ENCODE data around the gene PTPRK. TPM values are rescaled to one million over a fixed set of nuclear protein-coding genes. Genes with fewer than 3 reads are reported as not detected.

Gene PTPRK
- total and polyA plus RNA-seq, 2 of the 13 experiments (the other 11 are each of a cell fraction or from before 2014, with no cell fraction given), result 43.6 to 98.3 TPM

DNA sequence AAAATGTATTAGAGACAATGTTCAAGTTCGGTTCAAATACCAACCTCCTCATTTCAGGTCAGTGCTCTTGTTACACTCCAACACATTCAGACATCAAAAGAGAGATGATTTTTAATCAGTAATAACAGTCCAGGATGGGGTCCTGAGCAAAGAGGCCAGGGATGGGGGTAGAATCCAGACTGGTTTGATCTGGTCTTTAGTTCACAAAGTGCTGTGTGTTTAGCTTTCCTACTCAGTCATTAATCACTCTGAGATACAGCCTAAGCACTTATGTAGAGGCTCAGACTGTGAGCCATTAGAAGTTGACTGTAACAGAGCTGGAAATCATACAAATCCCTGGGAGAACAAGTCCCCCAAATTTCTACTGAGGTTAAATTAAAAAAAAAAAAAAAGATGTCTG lies 241.6 kb downstream of the PTPRK start:
- peaks cover 7% of the 10 kb centered on the region; the same call in 1 of the 2 replicates for H4K20me1 ChIP-seq (ENCODE audit: insufficient read depth, low read length)
- no peak overlapping the region for H3K9ac ChIP-seq (ENCODE audit: insufficient read depth, low read depth, low read length)
- intact Hi-C loops (cut with micrococcal nuclease; ENCODE audit: unreplicated experiment), result no loop called here
- CTCF ChIA-PET (ENCODE audit: low intra/inter-chr PET ratio, low total read pairs), result no interaction called here
- in situ Hi-C loops (cut with HindIII; ENCODE audit: extremely low pct_ligation_motif_present, low pct_unique_long_range_greater_than_20kb), result no loop called here
- ATAC-seq (no peak), FAIRE-seq (no peak), DNase-seq (ENCODE audit: low spot score) (no peak)
- no peak overlapping the region for H3K27ac ChIP-seq (ENCODE audit: extremely low read length, insufficient read depth, low read length)
- no TSS peak for BruUV-seq (replicated peaks)
- TF ChIP-seq IKZF1 (IDR thresholded peaks at IDR 0.05), result no peak
- no peak for TF ChIP-seq ZNF761 (CRISPR knock-in tag; conservative IDR thresholded peaks at IDR 0.05)
- no peak for TF ChIP-seq FIP1L1 (IDR thresholded peaks at IDR 0.05; ENCODE audit: borderline replicate concordance, insufficient read depth, low read depth, low read length)
- TF ChIP-seq ZNF777 (CRISPR knock-in tag; IDR thresholded peaks at IDR 0.05), result no peak
- no peak for TF ChIP-seq ARNT2 (CRISPR knock-in tag; IDR thresholded peaks at IDR 0.05; ENCODE audit: low read depth)
- TF ChIP-seq, protein P1, sequence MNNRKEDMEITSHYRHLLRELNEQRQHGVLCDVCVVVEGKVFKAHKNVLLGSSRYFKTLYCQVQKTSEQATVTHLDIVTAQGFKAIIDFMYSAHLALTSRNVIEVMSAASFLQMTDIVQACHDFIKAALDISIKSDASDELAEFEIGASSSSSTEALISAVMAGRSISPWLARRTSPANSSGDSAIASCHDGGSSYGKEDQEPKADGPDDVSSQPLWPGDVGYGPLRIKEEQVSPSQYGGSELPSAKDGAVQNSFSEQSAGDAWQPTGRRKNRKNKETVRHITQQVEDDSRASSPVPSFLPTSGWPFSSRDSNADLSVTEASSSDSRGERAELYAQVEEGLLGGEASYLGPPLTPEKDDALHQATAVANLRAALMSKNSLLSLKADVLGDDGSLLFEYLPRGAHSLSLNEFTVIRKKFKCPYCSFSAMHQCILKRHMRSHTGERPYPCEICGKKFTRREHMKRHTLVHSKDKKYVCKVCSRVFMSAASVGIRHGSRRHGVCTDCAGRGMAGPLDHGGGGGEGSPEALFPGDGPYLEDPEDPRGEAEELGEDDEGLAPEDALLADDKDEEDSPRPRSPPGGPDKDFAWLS (CRISPR knock-in tag; IDR thresholded peaks at IDR 0.05; ENCODE audit: borderline replicate concordance), result no peak
- TF ChIP-seq SAP130 (CRISPR knock-in tag; IDR thresholded peaks at IDR 0.05; ENCODE audit: low read depth), result no peak
- TF ChIP-seq ZNF180 (CRISPR knock-in tag; IDR thresholded peaks at IDR 0.05; ENCODE audit: borderline replicate concordance, low read depth), result no peak
- TF ChIP-seq, protein P2, sequence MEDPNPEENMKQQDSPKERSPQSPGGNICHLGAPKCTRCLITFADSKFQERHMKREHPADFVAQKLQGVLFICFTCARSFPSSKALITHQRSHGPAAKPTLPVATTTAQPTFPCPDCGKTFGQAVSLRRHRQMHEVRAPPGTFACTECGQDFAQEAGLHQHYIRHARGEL (CRISPR knock-in tag; IDR thresholded peaks at IDR 0.05), result no peak
- no peak for TF ChIP-seq RORA (CRISPR knock-in tag; IDR thresholded peaks at IDR 0.05)
- TF ChIP-seq, protein P3, sequence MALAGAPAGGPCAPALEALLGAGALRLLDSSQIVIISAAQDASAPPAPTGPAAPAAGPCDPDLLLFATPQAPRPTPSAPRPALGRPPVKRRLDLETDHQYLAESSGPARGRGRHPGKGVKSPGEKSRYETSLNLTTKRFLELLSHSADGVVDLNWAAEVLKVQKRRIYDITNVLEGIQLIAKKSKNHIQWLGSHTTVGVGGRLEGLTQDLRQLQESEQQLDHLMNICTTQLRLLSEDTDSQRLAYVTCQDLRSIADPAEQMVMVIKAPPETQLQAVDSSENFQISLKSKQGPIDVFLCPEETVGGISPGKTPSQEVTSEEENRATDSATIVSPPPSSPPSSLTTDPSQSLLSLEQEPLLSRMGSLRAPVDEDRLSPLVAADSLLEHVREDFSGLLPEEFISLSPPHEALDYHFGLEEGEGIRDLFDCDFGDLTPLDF (CRISPR knock-in tag; IDR thresholded peaks at IDR 0.05), result no peak
- TF ChIP-seq MEIS1 (CRISPR knock-in tag; IDR thresholded peaks at IDR 0.05; ENCODE audit: borderline replicate concordance), result no peak
- no peak for TF ChIP-seq HMG20B (CRISPR knock-in tag; conservative IDR thresholded peaks at IDR 0.05)
- TF ChIP-seq SP140L (CRISPR knock-in tag; IDR thresholded peaks at IDR 0.05; ENCODE audit: borderline replicate concordance), result no peak
- TF ChIP-seq NONO (IDR thresholded peaks at IDR 0.05), result no peak
- TF ChIP-seq NONO (CRISPR knock-in tag; conservative IDR thresholded peaks at IDR 0.05), result no peak
- TF ChIP-seq SMARCE1 (IDR thresholded peaks at IDR 0.05; ENCODE audit: borderline replicate concordance), result no peak
- TF ChIP-seq, protein P4, sequence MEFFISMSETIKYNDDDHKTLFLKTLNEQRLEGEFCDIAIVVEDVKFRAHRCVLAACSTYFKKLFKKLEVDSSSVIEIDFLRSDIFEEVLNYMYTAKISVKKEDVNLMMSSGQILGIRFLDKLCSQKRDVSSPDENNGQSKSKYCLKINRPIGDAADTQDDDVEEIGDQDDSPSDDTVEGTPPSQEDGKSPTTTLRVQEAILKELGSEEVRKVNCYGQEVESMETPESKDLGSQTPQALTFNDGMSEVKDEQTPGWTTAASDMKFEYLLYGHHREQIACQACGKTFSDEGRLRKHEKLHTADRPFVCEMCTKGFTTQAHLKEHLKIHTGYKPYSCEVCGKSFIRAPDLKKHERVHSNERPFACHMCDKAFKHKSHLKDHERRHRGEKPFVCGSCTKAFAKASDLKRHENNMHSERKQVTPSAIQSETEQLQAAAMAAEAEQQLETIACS (CRISPR knock-in tag; IDR thresholded peaks at IDR 0.05), result no peak
- no peak for TF ChIP-seq ARNT (IDR thresholded peaks at IDR 0.05)
- 93% methylated on average over 1 of the region's 1 CpG for WGBS (ENCODE audit: low lambda C conversion rate)
- no peaks in the 10 kb centered on the region for H3K36me3 ChIP-seq (replicated peaks in 1 of 2; ENCODE audit: control insufficient read depth in 1 of 2, insufficient read depth in 2 of 2, low read length in 2 of 2)
- H3K4me3 ChIP-seq (replicated peaks in 1 of 3; ENCODE audit: insufficient read depth in 1 of 3, low read depth in 2 of 3, low read length in 3 of 3), result no peak overlapping the region
- no peaks in the 10 kb centered on the region for H3K9me3 ChIP-seq (ENCODE audit: low read length)
- H3K79me2 ChIP-seq (ENCODE audit: insufficient read depth, low read length), result no peaks in the 10 kb centered on the region
- H3K4me1 ChIP-seq (ENCODE audit: insufficient read depth, low read length), result peaks cover 24% of the 10 kb centered on the region
- no peak overlapping the region for H2AFZ ChIP-seq (ENCODE audit: low read length)
- no peak overlapping the region for H3K4me2 ChIP-seq (ENCODE audit: low read depth, low read length)
- H3K27me3 ChIP-seq (ENCODE audit: control insufficient read depth in 1 of 2, insufficient read depth in 2 of 2, low read length in 2 of 2), result no peaks in the 10 kb centered on the region
- POLR2A ChIA-PET, result no interaction called here

All from HepG2 (cell line).